CD8-positive, alpha-beta memory T cell (primary cell): ENCODE measurements around the gene LDLRAD4. TPM values are rescaled to one million over a fixed set of nuclear protein-coding genes. Genes with fewer than 3 reads are reported as not detected.

Source experiments
- CTCF ChIA-PET: fragments of 350-600 bp; sonication (Branson Sonifier 250); formaldehyde crosslinking; loops from one replicate; lab custom pipeline; 2021; ENCODE audit warnings: antibody characterized with exemption; lab: Charles Lee
- POLR2A ChIA-PET: fragments of 350-600 bp; sonication (Branson Sonifier 250); formaldehyde crosslinking; loops from one replicate; lab custom pipeline; 2021; ENCODE audit warnings: antibody characterized with exemption; lab: Charles Lee
- DNase-seq, 5 donors: peaks; one replicate each; pipeline versions ENCODE4 v3.0.0 to v3.0.0-alpha.2; 2020 to 2022; ENCODE audit warnings: mixed read lengths in 1 of 5
- H3K27ac ChIP-seq: one replicate; pipeline ENCODE4 v1.7.0; 2013; ENCODE audit warnings: low read depth, mild to moderate bottlenecking, low read length, moderate library complexity
- H3K27me3 ChIP-seq: 2 replicates; pipeline ENCODE4 v1.7.0; 2013; ENCODE audit warnings: low read length, mild to moderate bottlenecking; ENCODE audit not compliant: insufficient read depth, poor library complexity, severe bottlenecking
- H3K36me3 ChIP-seq: 2 replicates; pipeline ENCODE4 v1.7.0; 2013; ENCODE audit warnings: mild to moderate bottlenecking, low read length, moderate library complexity; ENCODE audit not compliant: insufficient read depth
- H3K4me1 ChIP-seq: 2 replicates; pipeline ENCODE4 v1.7.0; 2013; ENCODE audit warnings: mild to moderate bottlenecking, low read length, moderate library complexity; ENCODE audit not compliant: insufficient read depth
- H3K4me3 ChIP-seq: 2 replicates; pipeline ENCODE4 v1.7.0; 2013; ENCODE audit warnings: mild to moderate bottlenecking, low read length
- H3K9me3 ChIP-seq: 2 replicates; pipeline ENCODE4 v1.7.0; 2013; ENCODE audit warnings: mild to moderate bottlenecking, low read length
- H3K27ac Mint-ChIP-seq, 8 donors: one replicate each; pipeline ENCODE4 v1.8.0; 2020 to 2021; ENCODE audit warnings: mixed read lengths in 8 of 8, mild to moderate bottlenecking in 6 of 8, inconsistent platforms in 3 of 8, moderate library complexity in 3 of 8
- H3K27me3 Mint-ChIP-seq, 2 donors: one replicate each; pipeline ENCODE4 v1.8.0; 2020 to 2021; ENCODE audit warnings: mixed read lengths in 2 of 2, mild to moderate bottlenecking in 1 of 2, moderate library complexity in 1 of 2
- H3K36me3 Mint-ChIP-seq, 3 donors: one replicate each; pipeline ENCODE4 v1.8.0; 2020 to 2021; ENCODE audit warnings: mixed read lengths in 3 of 3, inconsistent platforms in 1 of 3, mild to moderate bottlenecking in 1 of 3
- H3K4me1 Mint-ChIP-seq, 3 donors: one replicate each; pipeline ENCODE4 v1.8.0; 2020 to 2021; ENCODE audit warnings: mixed read lengths in 3 of 3, inconsistent platforms in 1 of 3, mild to moderate bottlenecking in 1 of 3
- H3K4me3 Mint-ChIP-seq, 7 donors: one replicate each; pipeline ENCODE4 v1.8.0; 2020 to 2021; ENCODE audit warnings: mixed read lengths in 7 of 7, mild to moderate bottlenecking in 6 of 7, moderate library complexity in 4 of 7, inconsistent platforms in 2 of 7
- H3K9me3 Mint-ChIP-seq, 5 donors: one replicate each; pipeline ENCODE4 v1.8.0; 2020 to 2022; ENCODE audit warnings: mixed read lengths in 5 of 5, mild to moderate bottlenecking in 3 of 5, moderate library complexity in 2 of 5, inconsistent platforms in 1 of 5
- polyA plus RNA-seq: library from polyadenylated mRNA; unstranded; fragments of 300-500 nt; fragmentation: Illumina TruSeq; gene quantifications from one replicate; pipeline ENCODE4 v1.2.3, GENCODE V29; 2021
- total RNA-seq, 2 experiments: library from RNA; stranded (reverse); gene quantifications; one replicate each; pipeline ENCODE4 v1.2.3, GENCODE V29; 2021

The LDLRAD4 gene
- total and polyA plus RNA-seq, 3 experiments from 2014 or later, result 8.1 to 30.4 (median 27.3) TPM

- no peak overlapping the region for H3K4me3 Mint-ChIP-seq
- H3K27ac Mint-ChIP-seq, result peak overlapping the region in 1 of 8 donors; percentile 79
- peaks cover 12 to 20% (median 14%) of the 10 kb centered on the region in 3 donors for H3K36me3 Mint-ChIP-seq
- H3K4me1 Mint-ChIP-seq, result peaks cover 12 to 29% (median 26%) of the 10 kb centered on the region in 3 donors
- Histone ChIP-seq H3K4me1 (peaks cover 12% of the 10 kb centered on the region), H3K27ac (no peak overlapping the region), H3K4me3 (no peak overlapping the region), H3K36me3 (no peaks in the 10 kb centered on the region), H3K9me3 (no peaks in the 10 kb centered on the region), H3K27me3 (no peaks in the 10 kb centered on the region)
- CTCF ChIA-PET, result no interaction called here
- DNase-seq, result no peak
- POLR2A ChIA-PET, result no interaction called here
- no peaks in the 10 kb centered on the region for H3K27me3 Mint-ChIP-seq
- H3K9me3 Mint-ChIP-seq, result peaks cover 0 to 9% (median 2%) of the 10 kb centered on the region in 5 donors
These were observed 281.2 kb downstream of the LDLRAD4 start for GRCh38 chr18:13499803-13500202.

GRCh38 chr18:13500227-13500865 lies 281.8 kb downstream of the LDLRAD4 start:
- Histone ChIP-seq H3K27me3 (no peaks in the 10 kb centered on the region), H3K36me3 (no peaks in the 10 kb centered on the region), H3K9me3 (no peaks in the 10 kb centered on the region), H3K4me3 (no peak overlapping the region), H3K27ac (no peak overlapping the region), H3K4me1 (peaks cover 12% of the 10 kb centered on the region)
- no peak overlapping the region for H3K4me3 Mint-ChIP-seq
- DNase-seq, result no peak
- ChIA-PET POLR2A (no interaction called here), CTCF (no interaction called here)
- peaks cover 0 to 9% (median 2%) of the 10 kb centered on the region in 5 donors for H3K9me3 Mint-ChIP-seq
- H3K36me3 Mint-ChIP-seq, result peaks cover 12 to 20% (median 14%) of the 10 kb centered on the region in 3 donors
- H3K27ac Mint-ChIP-seq, result no peak overlapping the region
- H3K4me1 Mint-ChIP-seq, result peaks cover 12 to 29% (median 26%) of the 10 kb centered on the region in 3 donors
- no peaks in the 10 kb centered on the region for H3K27me3 Mint-ChIP-seq

- no peak overlapping the region for H3K27ac ChIP-seq
- CTCF ChIA-PET, result no interaction called here
- no peaks in the 10 kb centered on the region for H3K9me3 ChIP-seq
- Mint-ChIP-seq H3K9me3 (peaks cover 0 to 9% (median 2%) of the 10 kb centered on the region in 5 donors), H3K27me3 (no peaks in the 10 kb centered on the region), H3K4me1 (peaks cover 14 to 29% (median 26%) of the 10 kb centered on the region in 3 donors), H3K27ac (peak overlapping the region in 2 of 8 donors; percentile 38 to 82), H3K36me3 (peaks cover 11 to 18% (median 12%) of the 10 kb centered on the region in 3 donors), H3K4me3 (no peak overlapping the region)
- DNase-seq, result no peak
- peaks cover 15% of the 10 kb centered on the region for H3K4me1 ChIP-seq
- POLR2A ChIA-PET, result no interaction called here
- no peaks in the 10 kb centered on the region for H3K27me3 ChIP-seq
- H3K4me3 ChIP-seq, result no peak overlapping the region
- H3K36me3 ChIP-seq, result no peaks in the 10 kb centered on the region
These were observed 282.4 kb downstream of the LDLRAD4 start for GRCh38 chr18:13500869-13501542.

GRCh38 chr18:13501543-13501887 lies 283.0 kb downstream of the LDLRAD4 start:
- peaks cover 16 to 29% (median 26%) of the 10 kb centered on the region in 3 donors for H3K4me1 Mint-ChIP-seq
- H3K4me3 Mint-ChIP-seq, result no peak overlapping the region
- H3K4me3 ChIP-seq, result no peak overlapping the region
- H3K36me3 Mint-ChIP-seq, result peaks cover 10 to 13% (median 11%) of the 10 kb centered on the region in 3 donors
- peaks cover 0 to 9% (median 2%) of the 10 kb centered on the region in 5 donors for H3K9me3 Mint-ChIP-seq
- H3K36me3 ChIP-seq, result no peaks in the 10 kb centered on the region
- no peaks in the 10 kb centered on the region for H3K27me3 Mint-ChIP-seq
- POLR2A ChIA-PET, result no interaction called here
- peak overlapping the region in 2 of 8 donors; percentile 38 to 82 for H3K27ac Mint-ChIP-seq
- H3K27me3 ChIP-seq, result no peaks in the 10 kb centered on the region
- H3K9me3 ChIP-seq, result no peaks in the 10 kb centered on the region
- CTCF ChIA-PET, result no interaction called here
- peaks cover 17% of the 10 kb centered on the region for H3K4me1 ChIP-seq
- H3K27ac ChIP-seq, result no peak overlapping the region
- DNase-seq, result no peak

- peak overlapping the region in 1 of 8 donors; percentile 69 for H3K27ac Mint-ChIP-seq
- peaks cover 0 to 9% (median 2%) of the 10 kb centered on the region in 5 donors for H3K9me3 Mint-ChIP-seq
- POLR2A ChIA-PET, result no interaction called here
These were observed 283.3 kb downstream of the LDLRAD4 start for GRCh38 chr18:13501891-13502290.

GRCh38 chr18:13502585-13502984 lies 284.0 kb downstream of the LDLRAD4 start:
- Mint-ChIP-seq H3K27me3 (no peaks in the 10 kb centered on the region), H3K27ac (peak overlapping the region in 2 of 8 donors; percentile 23 to 79), H3K36me3 (peaks cover 8 to 14% (median 10%) of the 10 kb centered on the region in 3 donors), H3K4me1 (peaks cover 17 to 26% (median 25%) of the 10 kb centered on the region in 3 donors), H3K9me3 (peaks cover 0 to 9% (median 2%) of the 10 kb centered on the region in 5 donors), H3K4me3 (no peak overlapping the region)
- POLR2A ChIA-PET, result no interaction called here
- Histone ChIP-seq H3K4me3 (no peak overlapping the region), H3K36me3 (no peaks in the 10 kb centered on the region), H3K27ac (no peak overlapping the region), H3K27me3 (no peaks in the 10 kb centered on the region), H3K9me3 (no peaks in the 10 kb centered on the region), H3K4me1 (peaks cover 17% of the 10 kb centered on the region)
- DNase-seq, result no peak
- CTCF ChIA-PET, result interaction anchor here (1.3 kb wide), 1 partner anchor 20 kb away, joined by 3 read pairs; no protein-coding TSS in a partner anchor

More at GRCh38 chr18:13501891-13502290, 283.3 kb downstream of the LDLRAD4 start:
- H3K27me3 ChIP-seq, result no peaks in the 10 kb centered on the region
- no peaks in the 10 kb centered on the region for H3K36me3 ChIP-seq
- no peak overlapping the region for H3K4me3 ChIP-seq
- no peak for DNase-seq
- Mint-ChIP-seq H3K4me3 (no peak overlapping the region), H3K36me3 (peaks cover 10 to 13% (median 11%) of the 10 kb centered on the region in 3 donors), H3K4me1 (peaks cover 16 to 27% (median 25%) of the 10 kb centered on the region in 3 donors), H3K27me3 (no peaks in the 10 kb centered on the region)
- no peak overlapping the region for H3K27ac ChIP-seq
- H3K9me3 ChIP-seq, result no peaks in the 10 kb centered on the region
- H3K4me1 ChIP-seq, result peaks cover 17% of the 10 kb centered on the region
- CTCF ChIA-PET, result interaction anchor here (1.3 kb wide), 1 partner anchor 21 kb away, joined by 3 read pairs; no protein-coding TSS in a partner anchor

GRCh38 chr18:13503836-13504235 lies 285.3 kb downstream of the LDLRAD4 start:
- Histone ChIP-seq H3K9me3 (no peaks in the 10 kb centered on the region), H3K4me1 (peaks cover 17% of the 10 kb centered on the region), H3K27ac (no peak overlapping the region), H3K4me3 (no peak overlapping the region), H3K27me3 (no peaks in the 10 kb centered on the region), H3K36me3 (no peaks in the 10 kb centered on the region)
- Mint-ChIP-seq H3K27ac (no peak overlapping the region), H3K4me1 (peaks cover 22 to 26% (median 25%) of the 10 kb centered on the region in 3 donors), H3K9me3 (peaks cover 0 to 7% (median 2%) of the 10 kb centered on the region in 5 donors), H3K36me3 (peaks cover 8 to 17% (median 9%) of the 10 kb centered on the region in 3 donors), H3K27me3 (no peaks in the 10 kb centered on the region), H3K4me3 (no peak overlapping the region)
- no peak for DNase-seq
- ChIA-PET POLR2A (no interaction called here), CTCF (no interaction called here)
